Osteoblast (primary cell): ENCODE results near the gene ETV6. TPM values are rescaled to one million over a fixed set of nuclear protein-coding genes. Genes with fewer than 3 reads are reported as not detected.

Source experiments
- DNase-seq: peaks from one replicate; pipeline ENCODE4 v3.0.0; 2011; ENCODE audit warnings: low spot score, mixed read lengths; ENCODE audit not compliant: insufficient read length; ENCODE audit errors: missing footprints
- H2AFZ ChIP-seq: 2 replicates; pipeline ENCODE4 v1.6.0; 2011; ENCODE audit warnings: mild to moderate bottlenecking, low read length
- H3K27ac ChIP-seq: 2 replicates; pipeline ENCODE4 v1.5.1; 2011; ENCODE audit warnings: mild to moderate bottlenecking, low read depth, low read length, moderate library complexity
- H3K27me3 ChIP-seq: 2 replicates; pipeline ENCODE4 v1.6.0; 2012; ENCODE audit warnings: mild to moderate bottlenecking, control low read depth, inconsistent platforms, low read length, moderate library complexity; ENCODE audit not compliant: insufficient read depth
- H3K36me3 ChIP-seq: 2 replicates; pipeline ENCODE4 v1.5.1; 2011; ENCODE audit warnings: mild to moderate bottlenecking, low read length, control low read depth, moderate library complexity; ENCODE audit not compliant: insufficient read depth
- H3K4me1 ChIP-seq: 2 replicates; pipeline ENCODE4 v1.5.1; 2011; ENCODE audit warnings: mild to moderate bottlenecking, low read length, control low read depth, moderate library complexity; ENCODE audit not compliant: insufficient read depth
- H3K4me2 ChIP-seq: 2 replicates; pipeline ENCODE4 v1.6.0; 2011; ENCODE audit warnings: mild to moderate bottlenecking, low read length; ENCODE audit not compliant: insufficient read depth
- H3K4me3 ChIP-seq: fragments of 200-600 bp; sonication (generic); 3 replicates; pipeline ENCODE4 v1.5.1; 2012; ENCODE audit warnings: mild to moderate bottlenecking, low read length, inconsistent platforms; ENCODE audit not compliant: insufficient read depth
- H3K79me2 ChIP-seq: 2 replicates; pipeline ENCODE4 v1.6.0; 2012; ENCODE audit warnings: mild to moderate bottlenecking, low read length, control low read depth, inconsistent platforms; ENCODE audit not compliant: insufficient read depth
- H3K9me3 ChIP-seq: 2 replicates; pipeline ENCODE4 v1.5.1; 2011; ENCODE audit warnings: low read depth, low read length, control low read depth
- H4K20me1 ChIP-seq: 2 replicates; pipeline ENCODE4 v1.6.0; 2012; ENCODE audit warnings: mild to moderate bottlenecking, low read length, control low read depth; ENCODE audit not compliant: insufficient read depth
- total RNA-seq: library from RNA; depleted of rRNA; stranded (reverse); fragments of >200 nt; gene quantifications from 2 replicates; pipeline ENCODE4 v1.2.3, GENCODE V29; 2012
- TF ChIP-seq, protein P1 (sequence below): IDR thresholded peaks from 2 replicates; pipeline ENCODE4 v1.5.1; 2011; ENCODE audit warnings: mild to moderate bottlenecking, low read depth, low read length, moderate library complexity; ENCODE audit errors: extremely low read depth

ETV6 gene
- total RNA-seq, 1 donor, result 16.3 TPM

- H2AFZ ChIP-seq, result no peak overlapping the region
- H3K36me3 ChIP-seq, result no peaks in the 10 kb centered on the region
- peak overlapping the region; percentile 35 for H3K27ac ChIP-seq
- TF ChIP-seq, protein P1, sequence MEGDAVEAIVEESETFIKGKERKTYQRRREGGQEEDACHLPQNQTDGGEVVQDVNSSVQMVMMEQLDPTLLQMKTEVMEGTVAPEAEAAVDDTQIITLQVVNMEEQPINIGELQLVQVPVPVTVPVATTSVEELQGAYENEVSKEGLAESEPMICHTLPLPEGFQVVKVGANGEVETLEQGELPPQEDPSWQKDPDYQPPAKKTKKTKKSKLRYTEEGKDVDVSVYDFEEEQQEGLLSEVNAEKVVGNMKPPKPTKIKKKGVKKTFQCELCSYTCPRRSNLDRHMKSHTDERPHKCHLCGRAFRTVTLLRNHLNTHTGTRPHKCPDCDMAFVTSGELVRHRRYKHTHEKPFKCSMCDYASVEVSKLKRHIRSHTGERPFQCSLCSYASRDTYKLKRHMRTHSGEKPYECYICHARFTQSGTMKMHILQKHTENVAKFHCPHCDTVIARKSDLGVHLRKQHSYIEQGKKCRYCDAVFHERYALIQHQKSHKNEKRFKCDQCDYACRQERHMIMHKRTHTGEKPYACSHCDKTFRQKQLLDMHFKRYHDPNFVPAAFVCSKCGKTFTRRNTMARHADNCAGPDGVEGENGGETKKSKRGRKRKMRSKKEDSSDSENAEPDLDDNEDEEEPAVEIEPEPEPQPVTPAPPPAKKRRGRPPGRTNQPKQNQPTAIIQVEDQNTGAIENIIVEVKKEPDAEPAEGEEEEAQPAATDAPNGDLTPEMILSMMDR, result no peak
- H3K79me2 ChIP-seq, result peaks cover 57% of the 10 kb centered on the region
- H3K4me1 ChIP-seq, result peaks cover 9% of the 10 kb centered on the region
- no peaks in the 10 kb centered on the region for H3K9me3 ChIP-seq
- no peaks in the 10 kb centered on the region for H3K27me3 ChIP-seq
- H3K4me2 ChIP-seq, result peak overlapping the region; percentile 17
- no peak for DNase-seq
- H3K4me3 ChIP-seq, result no peak overlapping the region
- H4K20me1 ChIP-seq, result no peaks in the 10 kb centered on the region
These were observed 136.2 kb downstream of the ETV6 start for GRCh38 chr12:11785712-11786111.

- peaks cover 9% of the 10 kb centered on the region for H3K4me1 ChIP-seq
- H3K9me3 ChIP-seq, result no peaks in the 10 kb centered on the region
- no peaks in the 10 kb centered on the region for H4K20me1 ChIP-seq
- no peaks in the 10 kb centered on the region for H3K27me3 ChIP-seq
- H2AFZ ChIP-seq, result no peak overlapping the region
- no peak for DNase-seq
- H3K79me2 ChIP-seq, result peaks cover 50% of the 10 kb centered on the region
- H3K4me3 ChIP-seq, result no peak overlapping the region
- H3K36me3 ChIP-seq, result no peaks in the 10 kb centered on the region
- H3K4me2 ChIP-seq, result no peak overlapping the region
- TF ChIP-seq, protein P1, result no peak
- H3K27ac ChIP-seq, result no peak overlapping the region
These were observed 137.3 kb downstream of the ETV6 start for GRCh38 chr12:11786638-11787365.

DNA sequence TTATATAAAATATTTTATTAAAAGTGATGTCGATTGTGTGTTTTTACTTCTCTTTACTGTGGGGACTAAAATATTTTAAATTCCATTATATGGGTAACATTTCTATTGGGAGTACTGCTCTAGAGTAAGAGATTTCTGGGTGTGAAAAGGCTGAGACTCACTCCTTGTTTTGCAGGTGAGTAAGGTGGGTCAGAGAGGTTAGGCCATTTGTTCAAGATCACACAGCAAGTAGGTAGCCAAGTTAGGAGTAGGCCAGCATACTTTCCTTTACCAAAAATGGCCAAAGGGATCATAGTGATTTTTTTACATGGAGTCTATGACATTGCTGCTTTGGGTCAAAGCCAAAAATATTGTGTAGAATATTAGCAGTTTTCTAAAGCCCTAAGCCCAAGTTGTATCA is 138.0 kb downstream of the ETV6 start:
- Histone ChIP-seq H2AFZ (no peak overlapping the region), H3K9me3 (no peaks in the 10 kb centered on the region), H3K4me1 (peaks cover 9% of the 10 kb centered on the region), H3K4me2 (no peak overlapping the region), H3K36me3 (no peaks in the 10 kb centered on the region), H4K20me1 (no peaks in the 10 kb centered on the region), H3K27ac (no peak overlapping the region), H3K4me3 (no peak overlapping the region), H3K27me3 (no peaks in the 10 kb centered on the region), H3K79me2 (peaks cover 46% of the 10 kb centered on the region)
- TF ChIP-seq, protein P1, result no peak
- DNase-seq, result no peak

GRCh38 chr12:11787933-11788849 is 138.7 kb downstream of the ETV6 start:
- Histone ChIP-seq H3K4me3 (no peak overlapping the region), H4K20me1 (no peaks in the 10 kb centered on the region), H3K4me1 (peaks cover 9% of the 10 kb centered on the region), H3K79me2 (peaks cover 43% of the 10 kb centered on the region), H2AFZ (no peak overlapping the region), H3K27ac (no peak overlapping the region), H3K4me2 (no peak overlapping the region), H3K36me3 (no peaks in the 10 kb centered on the region), H3K9me3 (no peaks in the 10 kb centered on the region), H3K27me3 (no peaks in the 10 kb centered on the region)
- TF ChIP-seq, protein P1, result no peak
- DNase-seq, result no peak
